Measurements from ENCODE around the gene ELP6. TPM values are rescaled to one million over a fixed set of nuclear protein-coding genes. Genes with fewer than 3 reads are reported as not detected.

Gene ELP6
- total and polyA plus RNA-seq, 9 of the 15 experiments (the other 6 are each of a cell fraction or from before 2014, with no cell fraction given) = 76.9 to 198 (median 83.3) TPM

DNA sequence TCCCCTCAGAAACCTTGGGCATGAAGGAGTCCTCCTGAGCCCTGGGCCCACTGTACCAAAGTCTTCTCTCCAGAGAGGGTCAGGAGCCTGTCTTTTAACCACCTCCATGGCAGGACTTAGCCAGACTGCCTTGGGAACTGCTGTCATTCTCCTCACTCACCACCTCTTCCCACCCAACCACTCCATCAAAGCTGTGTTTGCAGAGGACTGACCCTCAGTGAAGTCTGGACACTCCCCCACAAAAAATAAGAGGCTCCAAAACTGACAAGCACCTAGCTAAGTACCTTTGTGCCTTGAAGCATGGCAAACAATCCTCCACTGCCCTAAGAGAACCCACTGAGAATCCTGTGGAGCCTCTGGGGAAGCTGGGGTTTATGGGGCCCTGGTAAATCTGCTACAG is 35.5 kb downstream of the ELP6 start:
- BruUV-seq (replicated peaks) = no TSS peak
- Histone ChIP-seq H3K4me3 (no peak overlapping the region), H2AFZ (ENCODE audit: low read depth, low read length) (peak overlapping the region; percentile 45), H3K27ac (ENCODE audit: extremely low read depth, low read depth, low read length) (peak overlapping the region; percentile 45; the same call in 2 of the 3 replicates), H3K79me2 (ENCODE audit: control insufficient read depth, insufficient read depth, low read length) (peaks cover 37% of the 10 kb centered on the region), H3K9ac (ENCODE audit: insufficient read depth in 1 of 2, low read depth in 2 of 2, low read length in 2 of 2) (peak overlapping the region in 1 of 2 experiments; percentile 68; a peak in 1 of 4 replicates), H3K27me3 (ENCODE audit: control insufficient read depth in 2 of 2, insufficient read depth in 2 of 2, low read length in 2 of 2) (no peaks in the 10 kb centered on the region), H3K36me3 (ENCODE audit: control insufficient read depth, insufficient read depth, low read length) (peaks cover 6% of the 10 kb centered on the region; the same call in 2 of the 3 replicates), H3K9me1 (ENCODE audit: control insufficient read depth, insufficient read depth, low read length) (no peaks in the 10 kb centered on the region), H4K20me1 (replicated peaks; ENCODE audit: control insufficient read depth, insufficient read depth, low read length) (peaks cover 7% of the 10 kb centered on the region), H3K4me1 (replicated peaks in 1 of 2; ENCODE audit: control insufficient read depth in 2 of 2, insufficient read depth in 2 of 2, low read length in 2 of 2) (peaks cover 40 to 64% of the 10 kb centered on the region in 2 experiments), H3K4me2 (ENCODE audit: insufficient read depth, low read length) (no peak overlapping the region), H3K9me3 (replicated peaks; ENCODE audit: control insufficient read depth, insufficient read depth, low read depth, low read length) (no peaks in the 10 kb centered on the region)
- DNase-seq (ENCODE audit: extremely low read depth in 1 of 4, low spot score in 3 of 4) (peak in 1 of 4 experiments; percentile 39), ATAC-seq (no peak), FAIRE-seq (no peak)
- TF ChIP-seq ZFX (CRISPR knock-in tag; IDR thresholded peaks at IDR 0.05) = 0 out of 2 replicates have a peak, but pooled peaks have one; percentile 20
- TF ChIP-seq, protein P1, sequence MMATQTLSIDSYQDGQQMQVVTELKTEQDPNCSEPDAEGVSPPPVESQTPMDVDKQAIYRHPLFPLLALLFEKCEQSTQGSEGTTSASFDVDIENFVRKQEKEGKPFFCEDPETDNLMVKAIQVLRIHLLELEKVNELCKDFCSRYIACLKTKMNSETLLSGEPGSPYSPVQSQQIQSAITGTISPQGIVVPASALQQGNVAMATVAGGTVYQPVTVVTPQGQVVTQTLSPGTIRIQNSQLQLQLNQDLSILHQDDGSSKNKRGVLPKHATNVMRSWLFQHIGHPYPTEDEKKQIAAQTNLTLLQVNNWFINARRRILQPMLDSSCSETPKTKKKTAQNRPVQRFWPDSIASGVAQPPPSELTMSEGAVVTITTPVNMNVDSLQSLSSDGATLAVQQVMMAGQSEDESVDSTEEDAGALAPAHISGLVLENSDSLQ (IDR thresholded peaks at IDR 0.05) = 0 out of 2 replicates have a peak, but pooled peaks have one; percentile 10
- no peak for TF ChIP-seq NCOA6 (IDR thresholded peaks at IDR 0.05)
- TF ChIP-seq ZNF445 (CRISPR knock-in tag; IDR thresholded peaks at IDR 0.05; ENCODE audit: low read depth) = no peak
- peak; percentile 74 for TF ChIP-seq MEIS2 (IDR thresholded peaks at IDR 0.05; ENCODE audit: partially characterized antibody)
- intact Hi-C loops (cut with micrococcal nuclease) (no loop called here), in situ Hi-C loops (cut with MboI) (no loop called here)
- CTCF ChIA-PET (ENCODE audit: low intra/inter-chr PET ratio) = no interaction called here
- POLR2A ChIA-PET = interaction anchor here (0.6 to 1.6 kb wide), 4 partner anchors 27 to 1878 kb away, joined by 3 to 5 read pairs (median 3); partner anchors contain the start of gene PTPN23
